Fibroblast of gingiva (primary cell): ENCODE results near the gene LONP2.
A peak's percentile ranks its signal among the peaks of the same experiment; 100 is the strongest.
"Not testable (repeated sequence)": the region's sequence is repeated elsewhere in the genome, so short reads cannot be mapped to it uniquely, and the experiment has no call there.

Source experiments
- DNase-seq: peaks from one replicate; pipeline ENCODE4 v3.0.0-alpha.2; 2011; ENCODE audit warnings: low read depth

The LONP2 gene

GRCh38 chr16:48366165-48367093, 122.3 kb downstream of the LONP2 start:
- peak; percentile 89 for DNase-seq

- no peak for DNase-seq
These were observed 123.4 kb downstream of the LONP2 start for GRCh38 chr16:48367441-48368049.

GRCh38 chr16:48369765-48370164, 125.7 kb downstream of the LONP2 start:
- DNase-seq: no peak

- no peak for DNase-seq
These were observed 126.1 kb downstream of the LONP2 start for GRCh38 chr16:48370229-48370628.

GRCh38 chr16:48370668-48371392, 126.7 kb downstream of the LONP2 start:
- DNase-seq: not testable (repeated sequence)

- no peak for DNase-seq
These were observed 127.3 kb downstream of the LONP2 start for GRCh38 chr16:48371393-48371780.

- no peak for DNase-seq
These were observed 128.6 kb downstream of the LONP2 start for GRCh38 chr16:48372744-48373143.

- DNase-seq: no peak
These were observed 129.3 kb downstream of the LONP2 start for GRCh38 chr16:48373258-48374029.

GRCh38 chr16:48374255-48374654, 130.2 kb downstream of the LONP2 start:
- DNase-seq: no peak

- DNase-seq: not testable (repeated sequence)
These were observed 133.2 kb downstream of the LONP2 start for GRCh38 chr16:48377301-48377700.

- no peak for DNase-seq
These were observed 134.2 kb downstream of the LONP2 start for GRCh38 chr16:48378276-48378675.

GRCh38 chr16:48378836-48379235, 134.7 kb downstream of the LONP2 start:
- no peak for DNase-seq

GRCh38 chr16:48381201-48381600, 137.1 kb downstream of the LONP2 start:
- DNase-seq: no peak

GRCh38 chr16:48382131-48382530, 138.0 kb downstream of the LONP2 start:
- DNase-seq: no peak

GRCh38 chr16:48383009-48383876, 139.1 kb downstream of the LONP2 start:
- DNase-seq: peak; percentile 73

GRCh38 chr16:48383877-48384519, 139.9 kb downstream of the LONP2 start:
- DNase-seq: no peak

- DNase-seq: peak; percentile 54
These were observed 140.6 kb downstream of the LONP2 start for GRCh38 chr16:48384520-48385252.

- DNase-seq: peak; percentile 73
These were observed 141.4 kb downstream of the LONP2 start, which contains the start of gene SIAH1 for GRCh38 chr16:48385253-48386150. Gene SIAH1, minus strand, starts transcription at chr16:48385413. Its CDS starts 22,985 bp downstream, at chr16:48362428.
